K562 (cell line): ENCODE data around the gene LDAH. TPM values are rescaled to one million over a fixed set of nuclear protein-coding genes. Genes with fewer than 3 reads are reported as not detected.

ENCODE experiments used
- ATAC-seq: fragments of 200-7000 bp; cut with Tn5 transposase; 3 replicates; pipeline ENCODE4 v1.9.1; 2020; ENCODE audit warnings: moderate library complexity
- BruUV-seq: library from RNA; stranded (reverse); fragments of 400-500 nt; replicated peaks from 2 replicates; lab custom pipeline; 2021; lab: Mats Ljungman, UMichigan
- CTCF ChIA-PET: fragments of 300-600 bp; formaldehyde crosslinking; extraction: SDS; loops from one replicate; lab custom pipeline; 2021; ENCODE audit warnings: low intra/inter-chr PET ratio; lab: Yijun Ruan, JAX
- POLR2A ChIA-PET: fragments of 300-600, 350-650 bp; sonication (Branson Sonifier 250); formaldehyde crosslinking; extraction: SDS; loops from one replicate; lab custom pipeline; 2021; ENCODE audit warnings: antibody characterized with exemption, inconsistent platforms; lab: Yijun Ruan, JAX
- DNase-seq, 4 experiments: peaks; one replicate each; pipeline versions ENCODE4 v3.0.0 to v3.0.0-alpha.2; 2011 to 2018; ENCODE audit warnings: low spot score in 3 of 4, mixed read lengths in 3 of 4; ENCODE audit errors: extremely low read depth in 1 of 4
- FAIRE-seq: peaks from 2 replicates; lab custom pipeline; 2011; peaks lifted over from hg19 to GRCh38; lab: Jason Lieb, UNC
- H2AFZ ChIP-seq: 2 replicates; pipeline ENCODE4 v1.6.0; 2011; ENCODE audit warnings: low read depth, low read length, control low read depth, inconsistent platforms
- H3K27ac ChIP-seq: fragments of 200-600 bp; 3 replicates; pipeline ENCODE4 v1.8.0; 2011; ENCODE audit warnings: low read depth, mild to moderate bottlenecking, control low read depth, inconsistent platforms, low read length, moderate library complexity, mixed read lengths; ENCODE audit errors: extremely low read depth
- H3K27me3 ChIP-seq, 2 experiments: fragments of 300-600 bp in 1 of 2; 2 replicates in 1 of 2; 3 replicates in 1 of 2; pipeline versions ENCODE4 v1.6.0 to v1.8.0; 2011; ENCODE audit warnings: inconsistent platforms in 2 of 2, low read length in 2 of 2, mild to moderate bottlenecking in 1 of 2, mixed read lengths in 1 of 2, moderate library complexity in 1 of 2; ENCODE audit not compliant: control insufficient read depth in 2 of 2, insufficient read depth in 2 of 2
- H3K36me3 ChIP-seq: fragments of 300-600 bp; 3 replicates; pipeline ENCODE4 v1.8.0; 2011; ENCODE audit warnings: mild to moderate bottlenecking, low read length, inconsistent platforms; ENCODE audit not compliant: control insufficient read depth, insufficient read depth
- H3K4me1 ChIP-seq, 2 experiments: fragments of 200-600 bp in 1 of 2; replicated peaks in 1 of 2; 2 replicates in 1 of 2; 3 replicates in 1 of 2; pipeline versions ENCODE4 v1.5.1 to v1.8.0; 2011; ENCODE audit warnings: inconsistent platforms in 2 of 2, low read length in 2 of 2, mild to moderate bottlenecking in 1 of 2, mixed read lengths in 1 of 2, moderate library complexity in 1 of 2; ENCODE audit not compliant: control insufficient read depth in 2 of 2, insufficient read depth in 2 of 2
- H3K4me2 ChIP-seq: 2 replicates; pipeline ENCODE4 v1.6.1; 2011; ENCODE audit warnings: low read length, control low read depth, inconsistent platforms, mixed read lengths; ENCODE audit not compliant: insufficient read depth
- H3K4me3 ChIP-seq: fragments of 200-600 bp; sonication (generic), shearing (Covaris generic); 2 replicates; pipeline ENCODE4 v1.5.1; 2016; ENCODE audit warnings: control low read depth, inconsistent platforms
- H3K79me2 ChIP-seq: fragments of 200-600 bp; 3 replicates; pipeline ENCODE4 v1.8.0; 2011; ENCODE audit warnings: low read length, inconsistent platforms; ENCODE audit not compliant: control insufficient read depth, insufficient read depth
- H3K9ac ChIP-seq, 2 experiments: 2 replicates each; pipeline versions ENCODE4 v1.6.0 to v1.6.1; 2011; ENCODE audit warnings: low read depth in 2 of 2, low read length in 2 of 2, control low read depth in 1 of 2, inconsistent platforms in 1 of 2, mild to moderate bottlenecking in 1 of 2, mixed read lengths in 1 of 2; ENCODE audit not compliant: insufficient read depth in 1 of 2
- H3K9me1 ChIP-seq: one replicate; pipeline ENCODE4 v1.6.0; 2011; ENCODE audit warnings: inconsistent platforms, mild to moderate bottlenecking, low read length, moderate library complexity; ENCODE audit not compliant: control insufficient read depth, insufficient read depth
- H3K9me3 ChIP-seq: replicated peaks from 2 replicates; pipeline ENCODE4 v1.5.1; 2011; ENCODE audit warnings: low read depth, low read length, inconsistent platforms; ENCODE audit not compliant: control insufficient read depth, insufficient read depth
- H4K20me1 ChIP-seq: replicated peaks from 2 replicates; pipeline ENCODE4 v1.6.1; 2011; ENCODE audit warnings: low read length, inconsistent platforms, mixed read lengths; ENCODE audit not compliant: control insufficient read depth, insufficient read depth
- CBFA2T2 ChIP-seq: fragments of 450-650 bp; conservative IDR thresholded peaks from 2 replicates; pipeline ENCODE4 v1.6.1; 2017; ENCODE audit warnings: mild to moderate bottlenecking
- CREB3 ChIP-seq: fragments of 450-650 bp; conservative IDR thresholded peaks from 2 replicates; pipeline ENCODE4 v1.6.1; 2016; ENCODE audit warnings: missing genetic modification characterization, low read depth, mild to moderate bottlenecking, missing compliant biosample characterization, moderate library complexity
- FOXO4 ChIP-seq: fragments of 450-650 bp; formaldehyde crosslinking; IDR thresholded peaks from 2 replicates; pipeline ENCODE4 v1.4.0; 2020; ENCODE audit warnings: mild to moderate bottlenecking, moderate library complexity
- GATA2 ChIP-seq: sonication (generic); formaldehyde crosslinking; IDR thresholded peaks from 2 replicates; pipeline ENCODE4 v1.4.0; 2020; ENCODE audit warnings: mild to moderate bottlenecking, missing genetic modification reagents
- HDAC3 ChIP-seq: fragments of 450-650 bp; IDR thresholded peaks from 2 replicates; pipeline ENCODE4 v1.6.1; 2018; ENCODE audit warnings: borderline replicate concordance, mild to moderate bottlenecking, moderate library complexity; ENCODE audit not compliant: partially characterized antibody
- NBN ChIP-seq: fragments of 450-650 bp; IDR thresholded peaks from 2 replicates; pipeline ENCODE4 v1.6.1; 2016; ENCODE audit warnings: low read depth, mild to moderate bottlenecking
- NUFIP1 ChIP-seq: fragments of 450-650 bp; IDR thresholded peaks from 2 replicates; pipeline ENCODE4 v1.6.1; 2018; ENCODE audit not compliant: partially characterized antibody
- STAT5A ChIP-seq: IDR thresholded peaks from 2 replicates; pipeline ENCODE4 v1.6.1; 2012; ENCODE audit warnings: low read length, inconsistent platforms, borderline replicate concordance
- ZEB2 ChIP-seq: fragments of 450-650 bp; IDR thresholded peaks from 2 replicates; pipeline ENCODE4 v1.6.1; 2016
- ZNF197 ChIP-seq: fragments of 200-800 bp; sonication (Bioruptor generic); IDR thresholded peaks from 2 replicates; pipeline ENCODE4 v1.6.1; 2016; ENCODE audit warnings: low read depth, missing genetic modification characterization, missing compliant biosample characterization
- WGBS: fragments of 100-300 bp; shearing (Covaris generic); methylation state at CpG from one replicate; pipeline ENCODE4 v1.1.6; 2016; ENCODE audit warnings: low coverage, mixed read lengths; ENCODE audit not compliant: insufficient coverage; ENCODE audit errors: missing lambda C conversion rate; 5-methylcytosine and 5-hydroxymethylcytosine counted together
- in situ Hi-C: fragments of 300-500 bp; cut with MboI; formaldehyde crosslinking; loops from 4 replicates; pipeline ENCODE4 v1.15.0; 2018; ENCODE audit warnings: inconsistent platforms, mixed read lengths
- intact Hi-C: fragments of 100-400 bp; cut with micrococcal nuclease; formaldehyde crosslinking; loops from 2 replicates; pipeline ENCODE4 v1.14.2; 2022
- polyA plus RNA-seq, 8 experiments: library from polyadenylated mRNA; depleted of rRNA in 4 of 8; stranded (reverse) in 5 of 8; unstranded in 3 of 8; fragments of >200 nt; fragmentation: Nextera tagmentation in 2 of 8; fragmentation: Illumina TruSeq in 1 of 8; extraction: Ambion mirVana in 2 of 8; extraction: Trizol in 1 of 8; gene quantifications; 2 replicates each; pipeline versions ENCODE4 v1.2.1 to v1.2.3, GENCODE V29; 2011 to 2014; ENCODE audit warnings: inconsistent platforms in 1 of 8, missing spikeins in 1 of 8
- total RNA-seq, 7 experiments: library from RNA; depleted of rRNA in 6 of 7; stranded (reverse); fragments of >200 nt in 6 of 7; fragmentation: Illumina TruSeq in 2 of 7; extraction: Trizol in 2 of 7; gene quantifications; 2 replicates each; pipeline versions ENCODE4 v1.2.1 to v1.2.3, GENCODE V29; 2011 to 2021; ENCODE audit warnings: low replicate concordance in 1 of 7
- TF ChIP-seq, protein P1 (sequence below): fragments of 450-650 bp; IDR thresholded peaks from 2 replicates; pipeline ENCODE4 v1.6.1; 2017; ENCODE audit warnings: antibody characterized with exemption, mild to moderate bottlenecking
- TF ChIP-seq, protein P2 (sequence below), 2 experiments: fragments of 450-650 bp; conservative IDR thresholded peaks; 2 replicates each; pipeline ENCODE4 v1.6.1; 2017; ENCODE audit warnings: mild to moderate bottlenecking in 2 of 2, moderate library complexity in 2 of 2

Gene LDAH
- total and polyA plus RNA-seq, 9 of the 15 experiments (the other 6 are each of a cell fraction or from before 2014, with no cell fraction given) = 22.3 to 60.1 (median 40.0) TPM

- Histone ChIP-seq H3K27me3 (no peaks in the 10 kb centered on the region), H3K9me1 (no peaks in the 10 kb centered on the region), H2AFZ (no peak overlapping the region), H3K36me3 (peaks cover 1% of the 10 kb centered on the region; the same call in 1 of the 3 replicates), H3K9ac (no peak overlapping the region), H3K4me2 (peak overlapping the region; percentile 6; the same call in 1 of the 2 replicates), H4K20me1 (no peaks in the 10 kb centered on the region), H3K4me3 (no peak overlapping the region), H3K27ac (no peak overlapping the region), H3K79me2 (no peaks in the 10 kb centered on the region), H3K9me3 (no peaks in the 10 kb centered on the region), H3K4me1 (peaks cover 0 to 2% of the 10 kb centered on the region in 2 experiments; a peak in 1 of 5 replicates)
- DNase-seq (peak; percentile 16 to 67 (median 47)), ATAC-seq (peak; percentile 94), FAIRE-seq (peak; percentile 92)
- in situ Hi-C loops (no loop called here), intact Hi-C loops (no loop called here)
- ChIA-PET CTCF (no interaction called here), POLR2A (interaction anchor here (0.6 to 3.8 kb wide), 5 partner anchors 11 to 1032 kb away, joined by 3 to 21 read pairs (median 3); no protein-coding TSS in a partner anchor)
- WGBS = 0% methylated on average over 1 of the region's 1 CpG
- BruUV-seq = no TSS peak
- TF ChIP-seq CBFA2T2 = peak; percentile 79
- TF ChIP-seq STAT5A = peak; percentile 60; the same call in 1 of the 2 replicates
- TF ChIP-seq, protein P1, sequence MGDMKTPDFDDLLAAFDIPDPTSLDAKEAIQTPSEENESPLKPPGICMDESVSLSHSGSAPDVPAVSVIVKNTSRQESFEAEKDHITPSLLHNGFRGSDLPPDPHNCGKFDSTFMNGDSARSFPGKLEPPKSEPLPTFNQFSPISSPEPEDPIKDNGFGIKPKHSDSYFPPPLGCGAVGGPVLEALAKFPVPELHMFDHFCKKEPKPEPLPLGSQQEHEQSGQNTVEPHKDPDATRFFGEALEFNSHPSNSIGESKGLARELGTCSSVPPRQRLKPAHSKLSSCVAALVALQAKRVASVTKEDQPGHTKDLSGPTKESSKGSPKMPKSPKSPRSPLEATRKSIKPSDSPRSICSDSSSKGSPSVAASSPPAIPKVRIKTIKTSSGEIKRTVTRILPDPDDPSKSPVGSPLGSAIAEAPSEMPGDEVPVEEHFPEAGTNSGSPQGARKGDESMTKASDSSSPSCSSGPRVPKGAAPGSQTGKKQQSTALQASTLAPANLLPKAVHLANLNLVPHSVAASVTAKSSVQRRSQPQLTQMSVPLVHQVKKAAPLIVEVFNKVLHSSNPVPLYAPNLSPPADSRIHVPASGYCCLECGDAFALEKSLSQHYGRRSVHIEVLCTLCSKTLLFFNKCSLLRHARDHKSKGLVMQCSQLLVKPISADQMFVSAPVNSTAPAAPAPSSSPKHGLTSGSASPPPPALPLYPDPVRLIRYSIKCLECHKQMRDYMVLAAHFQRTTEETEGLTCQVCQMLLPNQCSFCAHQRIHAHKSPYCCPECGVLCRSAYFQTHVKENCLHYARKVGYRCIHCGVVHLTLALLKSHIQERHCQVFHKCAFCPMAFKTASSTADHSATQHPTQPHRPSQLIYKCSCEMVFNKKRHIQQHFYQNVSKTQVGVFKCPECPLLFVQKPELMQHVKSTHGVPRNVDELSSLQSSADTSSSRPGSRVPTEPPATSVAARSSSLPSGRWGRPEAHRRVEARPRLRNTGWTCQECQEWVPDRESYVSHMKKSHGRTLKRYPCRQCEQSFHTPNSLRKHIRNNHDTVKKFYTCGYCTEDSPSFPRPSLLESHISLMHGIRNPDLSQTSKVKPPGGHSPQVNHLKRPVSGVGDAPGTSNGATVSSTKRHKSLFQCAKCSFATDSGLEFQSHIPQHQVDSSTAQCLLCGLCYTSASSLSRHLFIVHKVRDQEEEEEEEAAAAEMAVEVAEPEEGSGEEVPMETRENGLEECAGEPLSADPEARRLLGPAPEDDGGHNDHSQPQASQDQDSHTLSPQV = peak; percentile 60
- TF ChIP-seq, protein P2, sequence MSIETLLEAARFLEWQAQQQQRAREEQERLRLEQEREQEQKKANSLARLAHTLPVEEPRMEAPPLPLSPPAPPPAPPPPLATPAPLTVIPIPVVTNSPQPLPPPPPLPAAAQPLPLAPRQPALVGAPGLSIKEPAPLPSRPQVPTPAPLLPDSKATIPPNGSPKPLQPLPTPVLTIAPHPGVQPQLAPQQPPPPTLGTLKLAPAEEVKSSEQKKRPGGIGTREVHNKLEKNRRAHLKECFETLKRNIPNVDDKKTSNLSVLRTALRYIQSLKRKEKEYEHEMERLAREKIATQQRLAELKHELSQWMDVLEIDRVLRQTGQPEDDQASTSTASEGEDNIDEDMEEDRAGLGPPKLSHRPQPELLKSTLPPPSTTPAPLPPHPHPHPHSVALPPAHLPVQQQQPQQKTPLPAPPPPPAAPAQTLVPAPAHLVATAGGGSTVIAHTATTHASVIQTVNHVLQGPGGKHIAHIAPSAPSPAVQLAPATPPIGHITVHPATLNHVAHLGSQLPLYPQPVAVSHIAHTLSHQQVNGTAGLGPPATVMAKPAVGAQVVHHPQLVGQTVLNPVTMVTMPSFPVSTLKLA (conservative IDR thresholded peaks at IDR 0.05) = peak; percentile 60 to 77
- no peak for TF ChIP-seq ZEB2
- TF ChIP-seq NUFIP1 = no peak
- TF ChIP-seq NBN = no peak
- no peak for TF ChIP-seq ZNF197 (CRISPR knock-in tag)
- TF ChIP-seq GATA2 (CRISPR knock-in tag) = peak; percentile 22; the same call in 1 of the 2 replicates
- TF ChIP-seq FOXO4 (CRISPR knock-in tag) = no peak
- TF ChIP-seq HDAC3 = no peak
- 0 out of 2 replicates have a peak, but pooled peaks have one; percentile 31 for TF ChIP-seq CREB3 (tag)
These were observed 75.6 kb downstream of the LDAH start for GRCh38 chr2:20747317-20747716.
